Gastroesophageal sphincter (tissue), 3 donors: ENCODE results near the gene TRIM61.
"Not testable (repeated sequence)": the region's sequence is repeated elsewhere in the genome, so short reads cannot be mapped to it uniquely, and the experiment has no call there.

ENCODE experiments used
- CTCF ChIP-seq, 4 experiments: fragments of 200-600 bp in 2 of 4; fragments of 450-650 bp in 2 of 4; sonication (generic) in 1 of 4; IDR thresholded peaks; one replicate each; pipeline ENCODE4 v1.5.1; 2017 to 2019; ENCODE audit warnings: antibody characterized with exemption in 4 of 4, mild to moderate bottlenecking in 2 of 4, moderate library complexity in 2 of 4
- EP300 ChIP-seq: sonication (generic); formaldehyde crosslinking; IDR thresholded peaks from one replicate; pipeline ENCODE4 v1.6.1; 2017; ENCODE audit warnings: antibody characterized with exemption, mild to moderate bottlenecking
- POLR2A ChIP-seq, 2 donors: fragments of 450-650 bp; IDR thresholded peaks; one replicate each; pipeline ENCODE4 v1.6.1; 2017; ENCODE audit warnings: antibody characterized with exemption in 2 of 2, mild to moderate bottlenecking in 2 of 2, moderate library complexity in 1 of 2
- POLR2AphosphoS5 ChIP-seq: sonication (generic); formaldehyde crosslinking; IDR thresholded peaks from one replicate; pipeline ENCODE4 v1.6.1; 2017; ENCODE audit warnings: antibody characterized with exemption

GRCh38 chr4:164998526-164999080 lies 21.1 kb upstream of the TRIM61 start:
- not testable (repeated sequence) for TF ChIP-seq POLR2A (IDR thresholded peaks at IDR 0.05); CTCF (IDR thresholded peaks at IDR 0.05); POLR2AphosphoS5; EP300
